SH-SY5Y (cell line): ENCODE data around the gene SNX18.

Source experiments
- GATA2 ChIP-seq: IDR thresholded peaks from 2 replicates; pipeline ENCODE4 v1.6.1; 2011; ENCODE audit warnings: mild to moderate bottlenecking, low read depth, low read length
- GATA3 ChIP-seq: IDR thresholded peaks from 2 replicates; pipeline ENCODE4 v1.6.1; 2011; ENCODE audit warnings: low read depth, mild to moderate bottlenecking, low read length, moderate library complexity

GRCh38 chr5:54534191-54535004 lies 16.8 kb downstream of the SNX18 start:
- no peak for TF ChIP-seq GATA3
- no peak for TF ChIP-seq GATA2
